Left kidney (tissue), 2 donors: ENCODE results near the gene PDE1C. TPM values are rescaled to one million over a fixed set of nuclear protein-coding genes. Genes with fewer than 3 reads are reported as not detected.

ENCODE experiments used
- DNase-seq: peaks from one replicate; pipeline ENCODE4 v3.0.0-alpha.2; 2013
- polyA plus RNA-seq: library from polyadenylated mRNA; unstranded; fragments of 120-200 nt; gene quantifications from one replicate; pipeline ENCODE4 v1.2.1, GENCODE V29; 2013; ENCODE audit not compliant: insufficient read length

The PDE1C gene
- polyA plus RNA-seq, 1 donor: 4.6 TPM

GRCh38 chr7:31938650-31939049 is 131.6 kb downstream of the PDE1C start:
- no peak for DNase-seq

GRCh38 chr7:31937982-31938381 is 132.2 kb downstream of the PDE1C start:
- no peak for DNase-seq

GRCh38 chr7:31935124-31936054 is 134.8 kb downstream of the PDE1C start:
- DNase-seq: peak; percentile 18

- no peak for DNase-seq
Observed at GRCh38 chr7:31934551-31934950, 135.7 kb downstream of the PDE1C start.

- no peak for DNase-seq
Observed at GRCh38 chr7:31933481-31933880, 136.7 kb downstream of the PDE1C start.

GRCh38 chr7:31926991-31927584 is 143.1 kb downstream of the PDE1C start:
- DNase-seq: no peak

- no peak for DNase-seq
Observed at GRCh38 chr7:31925753-31926454, 144.3 kb downstream of the PDE1C start.

- no peak for DNase-seq
Observed at GRCh38 chr7:31924251-31924650, 146.0 kb downstream of the PDE1C start.

GRCh38 chr7:31922848-31923247 is 147.4 kb downstream of the PDE1C start:
- no peak for DNase-seq

GRCh38 chr7:31921047-31921446 is 149.2 kb downstream of the PDE1C start:
- no peak for DNase-seq

GRCh38 chr7:31919678-31920369 is 150.4 kb downstream of the PDE1C start:
- DNase-seq: no peak

- DNase-seq: no peak
Observed at GRCh38 chr7:31918706-31919393, 151.4 kb downstream of the PDE1C start.

- no peak for DNase-seq
Observed at GRCh38 chr7:31917256-31917655, 153.0 kb downstream of the PDE1C start.

GRCh38 chr7:31910191-31910590 is 160.0 kb downstream of the PDE1C start:
- no peak for DNase-seq

GRCh38 chr7:31906479-31907171 is 163.6 kb downstream of the PDE1C start:
- DNase-seq: no peak

GRCh38 chr7:31903962-31904361 is 166.2 kb downstream of the PDE1C start:
- no peak for DNase-seq

- no peak for DNase-seq
Observed at GRCh38 chr7:31899356-31899927, 170.8 kb downstream of the PDE1C start.

- DNase-seq: no peak
Observed at GRCh38 chr7:31896925-31897324, 173.3 kb downstream of the PDE1C start.

GRCh38 chr7:31894308-31894707 is 175.9 kb downstream of the PDE1C start:
- no peak for DNase-seq

- no peak for DNase-seq
Observed at GRCh38 chr7:31893365-31893764, 176.8 kb downstream of the PDE1C start.
